GM21619 (cell line): ENCODE data around the gene MYCN.
"Not testable (repeated sequence)": the region's sequence is repeated elsewhere in the genome, so short reads cannot be mapped to it uniquely, and the experiment has no call there.

Source experiments
- ATAC-seq: cut with Tn5 transposase; IDR thresholded peaks from one replicate; pipeline ENCODE4 v1.9.1; 2021; ENCODE audit not compliant: unreplicated experiment

MYCN gene

DNA sequence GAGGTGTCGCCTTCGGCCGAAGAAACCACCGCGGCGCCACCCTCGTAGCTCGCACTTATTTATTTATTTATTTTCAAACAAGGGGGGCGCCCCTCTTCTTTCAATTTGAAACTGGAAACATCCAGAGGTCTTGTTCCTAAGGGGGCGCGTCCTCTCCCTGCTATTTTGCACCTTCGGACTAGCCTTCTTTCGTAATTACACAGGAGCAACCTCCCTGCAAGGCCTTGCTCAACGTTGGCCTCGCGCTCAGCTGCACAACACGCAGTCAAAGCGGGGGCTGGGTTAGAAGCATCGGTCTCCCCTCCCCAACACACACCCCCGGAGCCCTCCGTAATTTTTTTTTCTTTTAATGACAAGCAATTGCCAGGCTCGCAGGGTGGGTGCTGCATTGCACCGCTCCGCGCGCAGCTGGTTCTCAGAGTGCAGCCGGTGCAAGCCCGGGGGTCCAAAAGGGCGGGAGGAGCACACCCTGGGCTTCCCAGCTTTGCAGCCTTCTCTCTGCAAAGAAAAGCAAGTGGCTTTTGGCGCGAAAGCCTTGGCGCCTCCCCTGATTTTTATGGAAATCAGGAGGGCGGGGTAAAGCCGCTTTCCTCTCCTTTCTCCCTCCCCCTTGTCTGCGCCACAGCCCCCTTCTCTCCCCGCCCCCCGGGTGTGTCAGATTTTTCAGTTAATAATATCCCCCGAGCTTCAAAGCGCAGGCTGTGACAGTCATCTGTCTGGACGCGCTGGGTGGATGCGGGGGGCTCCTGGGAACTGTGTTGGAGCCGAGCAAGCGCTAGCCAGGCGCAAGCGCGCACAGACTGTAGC, at the start of gene MYCN:
MYCN (plus strand) TSS at position 697 of the 807 bp plus-strand sequence. CDS start 1,515 bp downstream, outside the sequence.
- peak; percentile 26 for ATAC-seq

- no peak for ATAC-seq
Observed at GRCh38 chr2:15890936-15891905, 49.1 kb upstream of the MYCN start.

GRCh38 chr2:15892151-15892880, 48.0 kb upstream of the MYCN start:
- ATAC-seq = no peak

DNA sequence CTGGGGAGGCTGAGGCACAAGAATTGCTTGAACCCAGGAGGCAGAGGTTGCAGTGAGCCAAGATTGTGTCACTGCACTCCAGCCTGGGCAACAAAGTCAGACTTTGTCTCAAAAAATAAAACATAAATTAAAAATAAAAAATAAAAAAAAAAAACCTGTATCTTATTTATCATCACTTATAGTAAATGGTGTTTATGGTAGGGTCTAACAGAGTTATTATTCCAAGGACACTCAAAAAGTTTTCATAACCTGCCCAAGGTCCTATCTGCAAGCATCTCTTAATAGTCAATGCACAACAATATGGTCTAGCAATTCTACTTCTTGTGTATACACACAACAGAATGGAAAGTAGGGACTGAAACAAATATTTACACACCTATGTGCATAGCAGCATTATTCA, 47.3 kb upstream of the MYCN start:
- ATAC-seq = no peak

GRCh38 chr2:15893689-15894480, 46.5 kb upstream of the MYCN start:
- no peak for ATAC-seq

DNA sequence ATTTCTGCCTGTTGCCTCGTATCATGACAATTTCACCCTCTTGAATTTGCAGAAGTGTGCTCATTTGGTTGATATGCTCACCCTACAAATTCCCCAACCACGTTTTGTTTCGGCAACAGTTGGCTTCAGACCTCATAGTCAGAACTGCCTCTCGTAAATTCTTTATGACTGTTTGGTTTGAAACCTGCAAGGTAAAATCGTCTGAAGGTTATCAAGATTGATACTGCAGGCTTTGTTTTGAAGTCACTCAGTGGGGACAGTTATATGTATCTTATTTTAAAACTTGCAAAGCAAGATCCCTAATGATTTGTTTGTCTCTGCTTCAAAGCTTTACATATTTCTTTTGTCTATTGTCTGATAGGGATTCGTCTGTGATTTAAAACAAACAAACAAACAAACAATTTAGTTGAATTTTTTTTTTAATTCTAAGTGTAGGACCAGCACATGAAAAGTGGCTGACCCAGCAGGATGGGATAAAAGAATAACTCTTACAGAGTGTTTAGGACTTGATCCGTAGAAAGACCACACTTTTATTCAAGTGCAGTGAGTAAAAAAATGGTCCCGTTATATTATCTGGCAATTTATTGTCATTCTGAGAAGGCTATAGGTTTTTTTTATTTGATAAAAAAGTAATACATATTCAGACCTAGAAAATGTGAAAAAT, 45.7 kb upstream of the MYCN start:
- ATAC-seq = no peak

DNA sequence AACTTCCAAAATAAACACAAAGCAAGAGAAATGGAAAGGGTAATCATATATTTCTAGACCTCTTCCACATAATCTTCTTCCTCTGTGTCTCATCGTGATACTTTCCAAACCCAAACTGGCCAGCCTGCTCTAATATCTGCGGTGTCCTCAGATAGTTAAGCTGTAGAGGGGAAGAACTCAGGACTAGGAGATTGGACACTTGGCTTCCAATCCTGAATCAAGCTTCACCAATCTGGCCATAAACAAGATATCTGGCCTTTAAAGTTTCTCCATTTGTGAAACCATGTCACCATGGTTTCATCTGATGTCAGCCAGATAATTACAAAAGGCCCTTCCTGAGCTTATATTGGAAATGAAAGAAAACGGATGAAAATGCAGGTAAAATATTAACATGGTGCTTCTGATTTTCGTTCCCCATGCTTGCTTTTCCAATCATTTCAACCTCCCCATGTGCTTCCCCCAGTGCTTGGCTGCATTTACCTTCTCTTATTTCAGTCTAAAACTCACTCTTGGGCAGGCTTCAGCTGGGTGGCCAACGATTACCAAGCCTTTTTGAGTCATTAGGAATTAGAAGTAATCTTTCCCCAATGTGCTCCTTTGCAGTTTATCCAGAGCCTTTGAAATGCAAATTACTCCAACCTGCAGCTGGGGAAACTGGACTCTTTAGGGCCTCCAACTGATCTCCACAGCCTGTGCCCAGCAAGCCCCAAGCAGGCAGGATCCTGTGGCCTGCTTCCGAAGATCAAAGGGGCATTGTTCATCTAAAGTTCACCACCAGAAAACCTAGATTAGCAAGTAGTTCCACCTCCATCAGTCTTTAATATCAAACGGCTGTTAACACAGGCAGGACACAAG, 44.5 kb upstream of the MYCN start:
- ATAC-seq = no peak

GRCh38 chr2:15896859-15897258, 43.5 kb upstream of the MYCN start:
- no peak for ATAC-seq

GRCh38 chr2:15897431-15898098, 42.8 kb upstream of the MYCN start:
- no peak for ATAC-seq

- ATAC-seq = no peak
Observed at GRCh38 chr2:15899327-15899612, 41.1 kb upstream of the MYCN start.

GRCh38 chr2:15899751-15900493, 40.4 kb upstream of the MYCN start:
- ATAC-seq = no peak

DNA sequence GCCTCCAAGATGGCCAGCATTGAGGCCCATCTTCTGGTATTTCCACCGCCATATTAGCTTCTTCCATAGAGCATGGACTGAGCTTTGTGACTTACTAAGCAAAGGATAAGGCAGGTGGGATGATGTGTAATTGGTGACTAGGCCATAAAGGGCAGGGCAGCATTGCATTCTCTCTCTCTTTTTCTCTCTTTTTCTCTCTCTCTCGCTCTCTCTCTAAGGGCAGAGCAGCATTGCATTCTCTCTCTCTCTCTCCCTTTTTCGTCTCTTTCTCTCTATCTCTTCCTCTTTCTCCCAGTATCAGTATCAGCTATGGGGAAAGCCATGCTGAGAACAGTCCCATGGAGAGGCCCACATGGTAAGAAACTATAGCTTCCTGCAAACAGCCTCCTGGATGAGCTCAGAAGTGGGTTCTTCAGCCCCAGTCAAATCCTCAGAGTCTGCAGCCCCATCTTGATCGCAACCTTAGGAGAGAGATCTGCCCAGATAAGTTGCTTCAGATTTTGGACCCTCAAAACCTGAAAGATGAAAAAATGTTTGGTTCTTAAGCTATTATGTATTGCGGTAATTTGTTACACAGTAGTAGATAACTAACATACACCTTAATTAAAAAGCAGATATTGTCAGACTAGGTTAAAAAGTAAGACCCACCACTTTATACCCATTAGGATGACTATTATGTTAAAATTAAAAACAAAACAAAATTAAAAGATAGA, 39.1 kb upstream of the MYCN start:
- no peak for ATAC-seq

- ATAC-seq = no peak
Observed at GRCh38 chr2:15901808-15902130, 38.6 kb upstream of the MYCN start.

GRCh38 chr2:15903910-15904309, 36.4 kb upstream of the MYCN start:
- ATAC-seq = not testable (repeated sequence)

GRCh38 chr2:15905267-15905645, 35.1 kb upstream of the MYCN start:
- no peak for ATAC-seq

DNA sequence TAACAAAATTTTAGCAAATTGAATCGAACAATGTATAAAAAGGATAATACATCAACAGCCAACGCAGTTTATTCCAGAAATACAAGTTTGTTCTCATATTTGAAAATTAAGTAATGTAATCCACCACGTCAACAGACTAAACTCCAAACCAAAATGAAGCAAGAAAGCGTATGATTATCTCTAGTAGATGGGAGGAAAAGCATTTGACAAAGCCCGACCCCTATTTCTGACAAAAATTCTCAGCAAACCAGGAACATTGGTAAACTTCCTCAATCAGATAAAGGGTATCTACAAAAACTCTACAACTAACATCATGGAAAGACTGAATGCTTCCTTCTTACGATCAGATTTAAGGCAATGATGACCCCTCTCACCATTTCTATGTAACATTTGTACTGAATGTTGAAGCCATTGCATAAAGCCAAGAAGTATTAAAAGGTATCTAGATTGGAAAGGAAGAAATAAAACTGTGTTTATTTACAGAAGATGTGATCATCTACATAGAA, 34.3 kb upstream of the MYCN start:
- ATAC-seq = no peak

GRCh38 chr2:15906778-15907177, 33.6 kb upstream of the MYCN start:
- no peak for ATAC-seq
